Right forelimb (tissue), 1 donor: ENCODE data around the gene PRRX2.

ENCODE experiments used
- DNase-seq: peaks from one replicate; pipeline ENCODE4 v3.0.0-alpha.2; 2018

Gene PRRX2

DNA sequence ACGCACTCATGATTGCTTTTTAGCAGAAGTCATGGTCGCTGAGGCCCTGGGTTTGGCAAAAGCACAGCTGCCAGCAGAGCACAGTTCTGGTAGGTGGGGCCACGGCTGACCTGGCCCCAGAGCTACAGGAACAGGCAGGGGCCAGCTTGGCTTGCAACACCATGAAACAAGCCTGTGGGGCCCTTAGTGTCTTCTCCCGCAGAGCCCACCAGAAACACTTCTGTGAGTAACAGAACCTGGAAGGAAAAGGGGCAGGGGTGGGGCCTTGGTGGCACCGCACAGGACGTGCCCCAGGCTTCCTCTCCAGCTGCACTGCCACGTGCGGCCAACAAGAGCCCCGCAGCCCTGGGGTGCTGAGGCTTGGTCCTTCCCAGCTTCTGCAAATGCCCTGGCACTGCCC is 28.3 kb upstream of the PRRX2 start:
- no peak for DNase-seq

DNA sequence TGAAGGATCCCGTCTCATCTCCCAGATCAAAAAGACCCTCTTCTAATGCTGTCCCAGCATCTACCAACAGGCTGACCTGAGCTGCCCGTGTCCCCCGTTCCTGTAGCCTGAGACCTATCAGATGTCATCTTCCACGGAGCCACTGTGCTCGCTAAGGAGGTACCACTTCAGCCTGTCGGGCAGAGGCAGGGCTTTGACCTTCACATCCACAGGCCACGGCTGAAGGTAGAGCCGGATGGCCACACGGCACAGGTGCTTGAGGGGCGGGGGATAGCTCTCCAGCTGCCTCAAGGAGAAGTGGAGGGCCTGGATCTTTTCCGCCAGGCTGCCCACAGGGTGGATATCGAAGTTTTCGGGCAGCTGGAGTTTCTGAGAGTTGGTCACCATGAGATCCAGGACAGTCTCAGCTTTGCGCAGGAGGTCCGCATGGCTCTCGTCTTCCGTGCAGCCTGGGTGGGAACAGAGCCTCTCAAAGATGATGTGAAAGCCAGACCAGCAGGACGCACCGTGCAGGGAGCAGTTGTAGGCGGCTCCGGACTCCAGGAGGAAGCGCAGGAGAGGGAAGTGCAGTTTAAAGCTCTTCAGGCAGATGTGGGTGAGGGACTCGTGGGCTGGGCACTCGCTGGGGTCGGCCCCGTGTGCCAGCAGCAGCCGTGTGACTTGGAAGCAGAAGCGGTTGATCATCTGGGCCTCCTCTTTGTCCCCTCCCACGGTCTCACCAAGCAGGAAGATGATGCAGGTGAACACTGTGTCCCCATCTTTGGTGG is 27.6 kb upstream of the PRRX2 start:
- no peak for DNase-seq

DNA sequence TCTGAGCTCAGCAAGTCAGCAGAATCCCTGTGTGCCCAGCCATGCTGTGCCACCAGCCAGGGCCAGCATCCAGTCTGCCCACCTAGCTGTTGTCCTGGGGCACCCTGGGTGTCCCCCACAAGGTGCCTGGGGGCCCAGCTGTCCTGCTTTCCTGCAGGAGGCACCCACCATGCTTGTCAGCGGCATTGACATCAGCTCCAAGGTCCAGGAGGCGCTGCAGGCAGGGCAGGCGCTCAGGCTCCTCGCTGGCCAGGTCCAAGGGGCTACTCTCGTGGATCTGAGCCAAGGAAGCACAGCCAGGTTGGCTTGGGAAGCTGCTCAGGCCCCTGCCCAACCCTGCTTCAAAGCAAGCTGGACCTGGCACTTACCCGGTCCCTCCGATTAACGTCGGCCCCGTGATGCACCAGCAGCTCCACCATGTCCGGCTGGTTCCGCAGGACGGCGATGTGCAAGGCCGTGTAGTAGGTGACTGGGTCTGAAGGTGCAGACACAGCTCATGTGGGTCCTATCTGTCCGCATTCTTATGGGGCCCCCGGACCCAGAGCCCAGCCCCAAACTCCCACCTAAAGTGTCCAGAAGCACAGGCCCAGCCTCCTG is 26.3 kb upstream of the PRRX2 start:
- no peak for DNase-seq

DNA sequence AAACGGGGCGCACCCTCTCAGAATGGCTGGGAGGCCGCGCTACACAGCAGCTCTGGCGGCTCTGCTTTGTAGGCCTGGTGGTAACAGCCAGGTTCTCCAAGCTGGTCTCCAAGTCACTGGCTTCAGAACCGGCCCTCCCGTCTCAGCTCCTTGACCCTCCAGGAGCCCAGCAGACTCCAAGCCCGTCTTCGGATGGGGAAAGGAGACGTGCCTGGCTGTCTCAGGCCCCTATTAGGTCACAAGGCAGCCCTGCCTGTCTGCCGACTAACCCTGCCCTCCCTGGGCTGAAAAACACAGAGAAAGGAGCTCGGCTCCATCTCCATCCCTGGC is 25.7 kb upstream of the PRRX2 start:
- no peak for DNase-seq

DNA sequence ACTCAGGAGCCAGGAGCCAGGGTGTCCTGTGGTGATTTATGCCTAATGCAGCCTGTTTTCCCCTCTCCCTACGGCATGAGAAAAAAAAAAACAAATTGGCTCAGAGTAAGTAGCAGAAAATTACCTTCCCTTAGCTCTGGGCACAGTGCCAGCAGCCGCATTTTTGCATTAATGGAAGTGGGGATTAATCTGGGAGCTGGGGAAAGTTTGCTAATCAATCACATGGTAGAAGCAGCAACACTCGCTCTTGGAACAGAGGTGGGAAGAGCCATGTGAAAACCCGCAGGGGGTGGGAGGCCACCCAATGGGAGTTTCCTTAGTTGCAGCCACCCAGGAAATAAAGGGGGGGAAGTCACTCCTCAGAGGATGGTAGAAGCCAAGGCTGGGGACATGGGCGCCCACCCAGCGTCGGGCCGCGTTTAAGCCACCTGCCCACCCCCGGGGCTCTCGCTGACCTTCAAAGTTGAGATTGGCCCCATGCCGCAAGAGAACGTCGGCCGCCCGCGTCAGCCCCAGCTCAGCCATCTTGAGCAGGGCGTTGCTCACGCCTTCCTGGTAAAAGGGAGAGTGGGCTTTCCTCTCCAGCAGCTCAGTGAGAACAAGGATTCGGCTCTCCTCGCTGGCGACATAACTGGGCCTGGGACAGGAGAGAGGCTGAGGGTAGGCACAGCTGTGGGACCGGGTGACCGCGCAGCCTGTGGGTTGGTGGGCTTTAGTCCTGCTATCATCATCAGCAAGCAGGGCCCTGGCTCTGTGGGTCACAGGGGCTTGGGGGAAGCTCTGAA is 25.2 kb upstream of the PRRX2 start:
- DNase-seq = no peak

DNA sequence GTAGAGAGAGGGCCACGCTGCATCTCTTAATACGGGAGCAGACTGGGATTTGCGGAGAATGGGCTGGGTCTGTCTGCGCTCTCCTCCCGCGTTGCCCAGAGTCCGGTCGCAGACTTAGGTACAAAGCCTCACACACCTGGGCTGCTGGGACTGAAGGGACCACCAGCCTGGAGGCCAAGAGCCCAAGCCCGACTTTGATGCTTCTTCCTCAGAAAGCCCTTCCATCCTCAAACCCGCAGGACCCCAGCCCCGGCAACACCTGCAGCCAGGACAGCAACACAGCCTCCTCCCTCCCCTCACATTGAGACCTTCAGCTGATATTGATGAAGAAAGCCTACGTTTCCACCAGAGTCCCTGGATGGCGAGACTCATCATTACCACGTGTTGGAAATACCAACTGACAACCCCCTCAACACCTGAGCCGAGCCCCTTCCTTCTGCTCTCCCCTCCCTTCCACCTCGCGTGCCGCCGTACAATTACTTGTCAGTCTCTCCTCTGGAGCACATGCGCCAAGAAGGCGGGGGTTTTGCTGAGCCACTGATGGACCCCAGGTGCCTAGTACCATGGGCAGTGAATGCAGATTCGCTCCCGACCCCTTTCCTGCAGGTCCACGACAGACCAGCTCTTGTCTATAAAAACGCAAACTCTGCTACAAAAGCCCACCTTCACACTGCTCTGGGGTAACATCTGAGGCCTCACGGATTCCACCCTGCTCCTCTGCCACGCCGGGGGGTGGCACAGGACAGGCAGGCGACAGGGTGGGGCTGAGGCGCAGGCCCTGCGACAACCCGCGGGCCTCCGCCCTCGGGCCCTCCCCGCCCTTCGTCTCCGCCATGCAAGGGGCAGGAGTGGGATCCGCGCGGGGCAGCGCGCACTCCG is 24.3 kb upstream of the PRRX2 start:
- DNase-seq = no peak

DNA sequence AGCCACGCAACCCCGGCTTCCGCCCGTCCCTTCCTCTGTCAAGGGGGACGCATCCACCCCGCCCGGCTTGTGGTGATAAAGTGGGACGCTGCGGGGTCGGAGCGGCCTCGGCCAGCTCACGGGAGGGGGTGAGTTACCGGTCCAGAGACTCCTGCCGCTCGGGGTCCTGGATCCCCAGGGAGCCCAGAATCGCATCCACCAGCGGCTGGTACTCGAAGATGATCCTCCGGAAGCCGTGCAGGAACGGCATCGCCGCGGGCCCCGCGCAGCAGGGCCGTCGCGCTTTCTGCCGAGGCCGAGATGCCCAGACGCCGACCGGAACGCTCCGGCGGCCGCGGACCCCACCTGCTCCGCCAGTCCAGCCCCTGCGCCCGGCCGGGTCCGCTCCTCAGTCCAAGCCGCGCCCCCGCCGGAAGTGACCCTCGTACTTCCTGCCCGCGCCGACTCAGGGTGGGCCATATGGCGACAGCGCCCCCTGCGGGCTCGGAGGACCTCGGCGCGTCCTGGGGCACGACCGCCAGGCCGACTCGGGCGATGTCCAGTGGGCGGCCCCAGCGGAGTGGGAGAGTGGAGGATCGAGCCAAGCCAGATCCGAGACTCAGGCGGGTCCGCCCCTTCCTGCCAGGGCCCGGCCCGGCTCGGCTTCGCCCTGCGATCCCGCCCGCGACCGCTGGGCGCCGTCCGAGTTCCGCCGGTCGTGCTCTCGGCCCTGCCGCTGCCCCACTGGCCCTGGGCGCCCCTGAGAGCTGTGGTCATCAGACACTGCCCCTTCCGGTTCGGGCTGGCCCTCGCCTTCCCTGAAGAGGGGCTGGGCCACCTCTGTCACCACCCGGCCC is 23.5 kb upstream of the PRRX2 start, which contains the start of gene ASB6:
Gene ASB6, minus strand, starts transcription at position 402 of the 836 bp plus-strand sequence. Its CDS starts 152 bp downstream, at position 250.
- peak; percentile 100 for DNase-seq

DNA sequence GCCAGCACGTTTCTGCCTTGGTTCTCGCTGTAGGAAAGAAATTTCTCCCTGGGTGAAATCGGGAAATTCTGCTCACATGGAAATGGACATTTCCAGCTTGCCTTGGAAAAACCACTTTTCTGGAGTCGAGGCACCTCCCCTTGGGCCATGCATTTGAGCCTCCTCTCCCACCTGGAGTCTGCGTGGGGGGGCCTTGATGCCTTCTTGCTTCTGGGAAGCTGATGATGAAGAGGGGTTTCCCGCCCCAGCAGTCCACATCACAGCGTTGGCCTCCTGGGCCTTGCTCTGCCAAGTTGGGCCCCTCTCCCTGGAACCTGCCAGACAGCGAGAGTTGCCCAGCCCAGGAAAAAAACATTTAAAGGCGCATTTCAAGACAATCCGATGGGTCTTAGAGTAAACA is 21.7 kb upstream of the PRRX2 start:
- no peak for DNase-seq

DNA sequence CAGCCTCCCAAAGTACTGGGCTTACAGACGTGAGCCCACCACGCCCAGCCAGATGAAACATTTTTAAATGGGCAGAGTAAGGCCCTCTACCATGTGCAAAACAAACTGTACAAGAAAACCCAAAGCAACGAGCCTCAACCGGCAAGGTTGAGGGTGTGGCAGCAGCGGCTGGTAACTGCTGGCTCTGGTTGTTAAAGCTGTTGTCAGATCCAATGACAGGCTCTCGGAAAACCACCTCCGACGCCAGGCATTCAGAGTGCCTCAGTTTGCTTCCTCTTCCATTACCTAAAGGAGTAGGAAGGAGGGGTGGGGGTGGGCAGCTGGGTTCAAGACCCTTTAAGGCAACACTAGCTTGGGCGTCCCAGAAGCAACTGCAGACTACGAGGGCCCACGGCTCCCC is 21.1 kb upstream of the PRRX2 start:
- no peak for DNase-seq

DNA sequence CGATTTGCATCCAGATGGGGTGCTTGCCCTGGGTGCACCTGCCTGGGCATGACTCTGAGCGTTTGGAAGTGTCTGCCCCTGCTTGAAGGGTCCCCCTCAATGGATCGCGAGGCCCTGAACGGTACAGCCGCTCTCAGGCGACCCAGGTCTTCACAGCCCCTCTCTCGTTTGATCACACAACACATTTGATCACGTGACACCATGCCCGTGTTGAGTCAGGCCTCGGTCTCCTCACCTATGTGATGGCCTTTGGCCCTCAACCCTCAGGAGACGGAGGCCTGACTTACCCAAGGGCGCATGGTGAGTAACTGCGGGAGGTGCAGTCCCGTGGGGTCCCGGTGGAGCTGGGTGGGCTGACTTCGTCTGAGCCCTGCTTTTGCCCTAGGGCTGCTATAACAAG is 20.5 kb upstream of the PRRX2 start:
- DNase-seq = no peak

DNA sequence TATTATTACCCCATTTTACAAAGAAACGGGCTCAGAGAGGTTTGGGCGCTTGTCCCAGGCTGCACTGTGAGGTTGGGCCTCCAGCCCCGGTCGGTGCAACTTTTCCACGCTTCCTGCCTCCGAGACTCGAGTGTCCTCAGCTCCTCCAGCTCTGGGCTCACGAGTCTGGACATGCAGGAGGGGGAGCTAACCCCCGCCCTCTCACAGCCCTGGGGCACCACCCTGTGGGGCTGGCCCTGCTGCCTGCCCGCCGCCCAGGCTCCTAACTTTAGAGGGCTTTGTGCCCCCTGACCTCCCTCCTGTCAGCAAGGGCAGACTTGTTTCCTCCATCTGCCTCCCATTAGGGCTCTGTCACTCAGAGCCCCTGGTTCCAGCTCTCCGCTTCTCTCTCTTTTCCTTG is 19.2 kb upstream of the PRRX2 start:
- no peak for DNase-seq

DNA sequence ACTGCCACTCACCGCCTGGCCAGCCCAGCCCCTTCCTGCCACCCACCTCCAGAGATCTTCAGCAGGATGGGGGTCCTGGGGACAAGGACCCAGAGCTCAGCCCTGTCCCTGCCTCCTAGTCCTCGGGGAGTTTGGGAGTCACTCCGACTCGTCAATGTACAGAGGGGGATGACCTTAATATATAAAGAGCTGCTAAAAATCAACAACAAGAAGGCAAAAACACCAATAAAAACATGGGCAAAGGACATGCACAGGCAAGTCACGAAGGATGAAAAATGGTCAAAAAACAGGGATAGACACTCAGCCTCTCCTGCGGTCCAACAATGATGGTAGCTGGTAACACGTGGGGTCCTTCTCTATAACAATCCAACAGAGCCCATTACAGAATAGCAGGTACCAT is 18.8 kb upstream of the PRRX2 start:
- DNase-seq = no peak

DNA sequence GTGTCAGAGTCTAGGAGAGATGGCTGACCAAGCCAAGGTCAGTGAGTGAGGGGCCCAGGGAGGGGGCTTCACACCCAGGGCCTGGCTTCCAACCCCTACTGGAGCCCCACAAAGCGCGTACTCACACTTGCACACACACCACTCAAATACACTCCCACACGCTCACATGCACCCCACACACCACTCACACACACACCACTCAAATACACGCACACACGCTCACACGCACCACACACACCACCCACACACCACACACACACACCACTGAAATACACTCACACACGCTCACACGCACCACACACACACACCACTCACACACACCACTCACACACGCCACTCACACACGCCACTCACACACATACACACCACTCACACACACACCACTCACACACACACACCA is 17.8 kb upstream of the PRRX2 start:
- DNase-seq = no peak

DNA sequence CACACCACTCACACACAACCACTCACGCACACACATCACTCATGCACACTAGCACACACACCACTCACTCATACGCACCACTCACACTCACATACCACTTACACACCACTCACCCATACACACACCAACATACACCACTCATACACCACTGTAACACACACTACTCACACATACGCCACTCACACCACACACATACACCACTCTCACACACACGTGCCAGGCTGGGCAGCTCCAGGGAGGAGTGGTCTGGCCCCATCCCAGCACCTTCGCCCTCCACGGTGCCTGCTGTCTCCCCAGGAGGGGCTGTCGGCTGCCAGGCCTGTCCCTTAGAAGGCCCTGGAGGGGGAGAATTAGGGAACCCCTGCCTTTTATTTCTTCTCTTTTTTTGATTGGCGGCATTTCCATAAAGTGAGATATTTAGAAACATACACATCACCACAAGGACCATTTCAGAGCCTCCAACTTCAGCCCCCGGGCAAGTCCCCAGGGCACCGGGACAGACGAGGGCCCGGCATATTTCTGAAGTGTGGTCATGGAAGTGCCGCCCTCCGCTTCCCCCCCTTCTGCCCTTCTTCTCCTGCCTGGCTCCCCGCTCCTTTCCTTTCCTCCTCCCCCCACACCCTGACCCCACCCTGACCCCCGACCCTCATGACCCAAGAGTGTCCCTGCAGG is 17.2 kb upstream of the PRRX2 start:
- DNase-seq = no peak

DNA sequence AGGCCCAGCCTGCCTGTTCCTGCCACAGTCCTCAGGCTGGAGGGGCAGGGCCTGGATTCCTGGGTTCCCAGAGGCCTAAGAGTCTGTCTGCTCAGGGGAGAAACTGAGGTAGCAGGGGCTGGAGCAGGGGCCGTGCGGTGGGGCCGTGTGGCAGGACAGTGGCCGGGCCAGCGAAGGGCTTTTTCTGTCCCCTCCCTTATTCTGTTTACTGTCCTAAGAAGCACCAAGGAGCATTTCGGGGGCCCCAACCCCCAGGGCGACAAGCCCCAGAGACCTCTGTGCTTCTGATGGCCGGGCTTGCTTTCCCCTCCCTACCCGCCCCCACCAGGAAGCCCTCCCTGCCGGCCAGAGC is 16.7 kb upstream of the PRRX2 start:
- no peak for DNase-seq

DNA sequence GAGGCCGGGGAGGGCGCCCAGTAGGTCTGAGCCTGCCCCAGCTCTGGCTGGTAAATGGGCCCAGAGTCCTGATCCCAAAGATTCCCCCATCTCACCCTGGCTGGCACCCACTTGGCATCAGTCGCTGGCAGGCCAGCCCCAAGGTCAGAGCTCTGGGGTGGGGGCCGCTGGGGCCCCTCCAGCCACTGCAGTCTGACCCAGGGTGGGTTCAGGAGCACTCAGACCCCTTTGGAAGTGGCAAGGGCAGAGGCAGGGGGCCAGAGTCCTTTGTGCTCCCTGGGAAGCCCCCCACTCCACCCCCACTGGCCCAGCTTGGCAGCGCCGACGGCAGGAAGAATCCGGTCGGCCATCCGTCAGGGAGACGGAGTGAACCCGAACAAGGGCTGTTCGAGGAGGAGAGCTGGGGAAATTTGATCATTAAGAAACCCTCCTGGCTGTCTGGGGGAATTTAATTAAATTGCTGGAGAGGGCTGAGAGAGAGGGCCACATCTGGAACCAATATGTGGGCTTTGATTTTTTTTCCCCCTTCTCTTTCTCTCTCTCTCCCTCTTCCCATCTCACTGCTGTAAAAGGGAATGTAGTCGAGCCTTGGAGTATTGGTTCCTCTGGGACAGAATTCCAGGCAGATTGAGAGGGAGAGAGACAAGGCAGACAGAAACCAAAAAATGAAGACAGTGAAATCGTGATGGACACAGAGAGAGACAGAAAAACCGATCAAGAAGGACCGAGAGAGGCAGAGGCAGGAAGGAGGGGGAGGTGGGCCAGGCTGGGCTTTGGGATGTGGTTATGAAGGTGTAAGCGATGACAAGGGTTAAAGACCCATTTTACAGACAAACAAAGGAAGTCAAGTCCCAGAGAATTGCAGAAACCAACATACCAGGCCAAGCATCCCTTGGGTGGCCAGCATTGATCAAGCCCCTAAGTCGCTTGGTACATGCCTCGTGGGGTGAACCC is 15.4 kb upstream of the PRRX2 start:
- DNase-seq = no peak

DNA sequence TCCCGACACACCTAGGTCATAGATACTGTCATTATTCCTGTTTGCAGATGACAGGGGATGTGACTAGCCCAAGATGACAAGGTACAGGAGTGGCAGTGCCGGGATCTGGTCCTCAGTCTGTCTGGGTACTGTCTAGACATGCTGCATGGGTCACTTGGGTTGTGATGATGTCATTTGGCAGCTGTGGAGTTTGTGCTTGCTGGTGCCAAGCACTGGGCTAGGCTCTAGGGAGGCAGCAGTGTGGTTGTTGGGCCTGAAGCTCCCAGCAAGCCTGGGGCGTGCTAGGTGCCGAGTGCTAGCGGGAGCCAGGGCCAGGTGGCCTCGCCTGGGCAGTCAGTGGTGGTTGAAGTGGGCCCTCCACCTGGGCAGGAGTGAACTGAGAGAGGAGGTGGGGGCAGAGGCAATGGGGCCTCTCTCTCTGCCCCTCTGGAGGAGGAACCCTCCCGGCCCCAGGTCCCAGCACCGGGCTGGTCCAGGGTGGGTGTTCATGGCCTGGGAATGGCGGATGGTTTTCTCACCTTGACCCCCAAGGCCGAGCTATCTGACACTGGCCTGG is 14.7 kb upstream of the PRRX2 start:
- DNase-seq = no peak

DNA sequence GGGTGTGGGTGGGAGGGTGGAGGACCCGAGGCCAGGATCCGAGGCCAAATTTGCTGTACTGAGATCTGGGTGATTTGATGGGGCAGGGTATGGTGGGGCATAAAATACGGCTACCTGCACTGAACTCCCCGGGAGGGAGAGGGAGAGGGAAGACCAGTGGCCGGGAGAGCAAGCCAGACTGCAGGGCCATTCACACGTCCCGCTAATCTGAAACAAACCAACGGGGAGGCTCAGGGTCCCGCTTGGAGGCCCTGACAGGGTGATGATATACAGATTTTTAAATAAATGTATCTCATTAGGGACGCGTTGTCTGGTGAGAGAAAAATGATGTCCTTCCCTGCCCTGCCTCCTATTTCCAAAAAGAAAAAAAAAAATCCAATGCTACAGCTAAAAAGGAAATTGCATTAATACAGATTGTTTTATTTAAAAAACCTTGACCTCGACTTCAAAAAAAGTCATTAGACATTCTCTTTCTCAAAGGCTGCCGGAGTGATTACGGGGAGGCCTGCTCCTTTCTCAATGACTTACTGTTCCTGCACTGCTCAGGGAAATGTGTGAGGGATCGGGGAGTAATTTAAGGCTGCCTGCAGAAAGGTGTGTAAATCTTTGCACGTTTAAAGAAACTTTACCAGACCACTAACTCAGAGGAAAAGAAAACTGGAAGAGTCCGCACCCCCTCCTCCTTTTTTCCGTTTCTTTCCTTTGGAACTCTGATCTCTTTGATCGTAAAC is 11.5 kb upstream of the PRRX2 start:
- DNase-seq = no peak

DNA sequence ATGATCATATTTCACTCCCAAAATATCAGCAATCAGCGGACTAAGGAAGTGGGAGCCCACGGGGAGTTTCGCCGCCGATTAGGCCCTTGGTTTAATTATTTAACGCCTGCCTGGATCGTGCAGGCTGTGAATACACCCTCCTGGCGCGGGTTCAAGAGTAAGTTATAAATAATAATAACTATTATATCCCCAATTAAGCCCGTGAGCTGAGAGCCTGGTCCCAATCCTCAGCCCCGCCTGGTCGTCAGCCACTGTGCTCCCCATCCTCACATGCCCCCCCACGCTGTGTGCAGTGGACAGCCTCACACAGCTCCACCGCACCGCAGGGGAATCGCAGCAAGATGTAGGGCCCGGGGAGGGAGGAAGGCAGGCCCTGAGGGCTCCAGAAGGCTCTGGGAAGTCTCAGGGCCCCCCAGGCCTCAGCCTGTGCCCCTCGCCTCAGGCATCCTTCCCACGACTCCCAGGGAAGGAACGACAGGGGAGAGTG is 10.8 kb upstream of the PRRX2 start:
- no peak for DNase-seq
